A673 (cell line): ENCODE data around the gene PHC2. TPM values are rescaled to one million over a fixed set of nuclear protein-coding genes. Genes with fewer than 3 reads are reported as not detected.
A peak's percentile ranks its signal among the peaks of the same experiment; 100 is the strongest.

Experiments used
- Bru-seq: library from RNA; stranded (reverse); fragments of 400-500 nt; gene quantifications from one replicate; lab custom pipeline; 2021; lab: Mats Ljungman, UMichigan
- BruChase-seq, 2 experiments: library from RNA; stranded (reverse); fragments of 400-500 nt; gene quantifications; one replicate each; lab custom pipeline; 2021; lab: Mats Ljungman, UMichigan
- BruUV-seq: library from RNA; stranded (reverse); fragments of 400-500 nt; replicated peaks from 2 replicates; lab custom pipeline; 2021; lab: Mats Ljungman, UMichigan
- CTCF ChIA-PET: fragments of 300-600 bp; sonication (Branson Sonifier 250); formaldehyde crosslinking; loops from one replicate; lab custom pipeline; 2022; ENCODE audit warnings: antibody characterized with exemption; lab: Charles Lee
- POLR2A ChIA-PET: fragments of 300-600 bp; sonication (Branson Sonifier 250); formaldehyde crosslinking; loops from one replicate; lab custom pipeline; 2022; ENCODE audit warnings: antibody characterized with exemption; ENCODE audit not compliant: low non-redundant PET; lab: Charles Lee
- DNase-seq: peaks from one replicate; pipeline ENCODE4 v3.0.0-alpha.2; 2015; ENCODE audit warnings: low spot score
- H3K27ac ChIP-seq: fragments of 200-600 bp; sonication (generic); 2 replicates; pipeline ENCODE4 v1.5.1; 2016; ENCODE audit warnings: mixed run types, low read depth, mild to moderate bottlenecking, mixed read lengths, antibody characterized with exemption, low read length; ENCODE audit not compliant: poor library complexity, severe bottlenecking
- H3K27me3 ChIP-seq: fragments of 200-600 bp; sonication (generic); replicated peaks from 2 replicates; pipeline ENCODE4 v1.6.1; 2017; ENCODE audit warnings: mixed run types, low read depth, mild to moderate bottlenecking, mixed read lengths, antibody characterized with exemption, low read length; ENCODE audit not compliant: insufficient read depth, poor library complexity
- H3K36me3 ChIP-seq: fragments of 200-600 bp; sonication (generic); 2 replicates; pipeline ENCODE4 v1.6.1; 2016; ENCODE audit warnings: mixed run types, mild to moderate bottlenecking, mixed read lengths, antibody characterized with exemption, low read length; ENCODE audit not compliant: insufficient read depth, poor library complexity, severe bottlenecking
- H3K4me1 ChIP-seq: fragments of 200-600 bp; sonication (generic); 2 replicates; pipeline ENCODE4 v1.6.1; 2017; ENCODE audit warnings: mixed run types, mild to moderate bottlenecking, mixed read lengths, antibody characterized with exemption, low read length; ENCODE audit not compliant: insufficient read depth, poor library complexity, severe bottlenecking
- H3K4me3 ChIP-seq: fragments of 200-600 bp; sonication (generic); 2 replicates; pipeline ENCODE4 v1.5.1; 2016; ENCODE audit warnings: low read depth, mixed run types, mild to moderate bottlenecking, mixed read lengths, low read length; ENCODE audit not compliant: poor library complexity, severe bottlenecking
- H3K9me3 ChIP-seq: fragments of 200-600 bp; sonication (generic); 2 replicates; pipeline ENCODE4 v1.6.1; 2016; ENCODE audit warnings: mixed run types, low read depth, mild to moderate bottlenecking, mixed read lengths, antibody characterized with exemption, low read length; ENCODE audit not compliant: poor library complexity, severe bottlenecking
- CTCF ChIP-seq: fragments of 300-800, 200-600 bp; sonication (generic); conservative IDR thresholded peaks from 2 replicates; pipeline ENCODE4 v1.5.1; 2017; ENCODE audit warnings: low read depth, mild to moderate bottlenecking, antibody characterized with exemption, low read length, moderate library complexity, mixed read lengths
- EZH2 ChIP-seq: fragments of 200-600 bp; sonication (generic); IDR thresholded peaks from 2 replicates; pipeline ENCODE4 v1.6.1; 2017; ENCODE audit warnings: borderline replicate concordance, low read depth, mild to moderate bottlenecking, mixed read lengths, antibody characterized with exemption, low read length; ENCODE audit not compliant: poor library complexity, severe bottlenecking
- intact Hi-C: fragments of 100-400 bp; cut with micrococcal nuclease; formaldehyde crosslinking; loops from one replicate; pipeline ENCODE4 v1.10.0; 2022; ENCODE audit not compliant: unreplicated experiment
- long read RNA-seq: library from polyadenylated mRNA; stranded (forward); transcript quantifications from one replicate; pipeline ENCODE4 v2.0.0, GENCODE V29; 2022
- total RNA-seq: library from RNA; stranded (reverse); gene quantifications from 2 replicates; pipeline ENCODE4 v1.2.3, GENCODE V29; 2021

Gene PHC2
- 122 and 136 TPM in 2 replicates for total RNA-seq
- Bru-seq, nascent RNA, result percentile 92 among the genes with signal in this experiment
- percentile 82 among the genes with signal in this experiment for BruChase-seq, experiment 1, labeled RNA remaining after a 2-hour chase
- percentile 74 among the genes with signal in this experiment for BruChase-seq, experiment 2, labeled RNA remaining after a 6-hour chase
- long read RNA-seq, transcript PHC2-202 (7 exons, 2,550 nt), result major isoform, 139 of 287 reads
- long read RNA-seq, partial matches to known transcripts, result 20 of 287 reads
- long read RNA-seq, other reads (novel, unspliced or antisense), result 125 of 287 reads

- Histone ChIP-seq H3K4me3 (peak within 1 kb of the TSS; percentile 63), H3K9me3 (no peaks in the 10 kb centered on the region), H3K4me1 (peaks cover 80% of the 10 kb centered on the region), H3K27ac (peak within 1 kb of the TSS; percentile 40), H3K36me3 (no peaks in the 10 kb centered on the region), H3K27me3 (no peaks in the 10 kb centered on the region)
- ChIA-PET POLR2A (no interaction called here), CTCF (interaction anchor here (1.6 kb wide), 1 partner anchor 25 kb away, joined by 3 read pairs; no protein-coding TSS in a partner anchor)
- peak; percentile 98 for DNase-seq
- intact Hi-C loops, result no loop called here
- no TSS peak for BruUV-seq
- TF ChIP-seq EZH2, result no peak
- TF ChIP-seq CTCF, result peak; percentile 41; the same call in 1 of the 2 replicates
Measured at GRCh38 chr1:33430692-33431593, at the start of gene PHC2. Gene PHC2 (minus strand): TSS chr1:33431095. CDS start chr1:33375539, 55,556 bp downstream.

GRCh38 chr1:33477451-33477850 is 46.6 kb upstream of the PHC2 start:
- no peak for TF ChIP-seq EZH2
- no peak for TF ChIP-seq CTCF
- intact Hi-C loops, result no loop called here
- H3K27ac ChIP-seq, result no peak overlapping the region
- no peaks in the 10 kb centered on the region for H3K36me3 ChIP-seq
- peaks cover 3% of the 10 kb centered on the region for H3K4me1 ChIP-seq
- DNase-seq, result no peak
- no peaks in the 10 kb centered on the region for H3K9me3 ChIP-seq
- BruUV-seq, result no TSS peak
- no peak overlapping the region for H3K4me3 ChIP-seq
- ChIA-PET CTCF (no interaction called here), POLR2A (no interaction called here)
- H3K27me3 ChIP-seq, result no peaks in the 10 kb centered on the region

- BruUV-seq, result no TSS peak
- DNase-seq, result no peak
- ChIA-PET POLR2A (no interaction called here), CTCF (no interaction called here)
- H3K36me3 ChIP-seq, result no peaks in the 10 kb centered on the region
- H3K4me3 ChIP-seq, result no peak overlapping the region
- intact Hi-C loops, result loop anchor here (2.0 to 5.0 kb wide), 3 partner anchors 107 to 347 kb away; no protein-coding TSS in a partner anchor
- H3K9me3 ChIP-seq, result no peaks in the 10 kb centered on the region
- H3K27ac ChIP-seq, result no peak overlapping the region
- no peak for TF ChIP-seq EZH2
- no peak for TF ChIP-seq CTCF
- no peaks in the 10 kb centered on the region for H3K27me3 ChIP-seq
- peaks cover 12% of the 10 kb centered on the region for H3K4me1 ChIP-seq
Measured at GRCh38 chr1:33473900-33474299, 43.0 kb upstream of the PHC2 start.
